HepG2 (cell line): ENCODE results near the gene NME4. TPM values are rescaled to one million over a fixed set of nuclear protein-coding genes. Genes with fewer than 3 reads are reported as not detected.

ENCODE experiments used
- ATF7 ChIP-seq, 2 experiments: fragments of 450-650 bp in 1 of 2; sonication (generic) in 1 of 2; formaldehyde crosslinking in 1 of 2; IDR thresholded peaks; 2 replicates each; pipeline versions ENCODE4 v1.4.0 to v1.6.1; 2016 to 2020; ENCODE audit warnings: antibody characterized with exemption in 1 of 2, mild to moderate bottlenecking in 1 of 2, missing genetic modification reagents in 1 of 2
- BCL6 ChIP-seq: IDR thresholded peaks from 2 replicates; pipeline ENCODE4 v1.6.1; 2016; ENCODE audit warnings: missing genetic modification reagents, missing compliant biosample characterization
- BHLHE40 ChIP-seq: IDR thresholded peaks from 2 replicates; pipeline ENCODE4 v1.6.1; 2011; ENCODE audit warnings: low read length, improper control_type of control experiment
- CHD4 ChIP-seq: fragments of 200-600 bp; sonication (generic); IDR thresholded peaks from 2 replicates; pipeline ENCODE4 v1.7.0; 2017; ENCODE audit warnings: mild to moderate bottlenecking, low read length, borderline replicate concordance
- ESRRA ChIP-seq: sonication (generic); formaldehyde crosslinking; IDR thresholded peaks from 2 replicates; pipeline ENCODE4 v1.5.1; 2020; ENCODE audit warnings: mild to moderate bottlenecking, low read depth, missing genetic modification reagents
- GLI4 ChIP-seq: sonication (generic); formaldehyde crosslinking; IDR thresholded peaks from 2 replicates; pipeline ENCODE4 v1.5.1; 2020; ENCODE audit warnings: missing genetic modification reagents, mild to moderate bottlenecking, moderate library complexity, borderline replicate concordance
- HHEX ChIP-seq: IDR thresholded peaks from 2 replicates; pipeline ENCODE4 v1.6.1; 2016; ENCODE audit warnings: control low read depth
- HMGA1 ChIP-seq: sonication (generic); formaldehyde crosslinking; conservative IDR thresholded peaks from 2 replicates; pipeline ENCODE4 v1.4.0; 2020; ENCODE audit warnings: missing genetic modification reagents
- HNRNPL ChIP-seq: fragments of 200-400 bp; formaldehyde crosslinking; IDR thresholded peaks from 2 replicates; pipeline ENCODE4 v1.6.1; 2017; ENCODE audit warnings: mild to moderate bottlenecking, low read depth, low read length
- JUN ChIP-seq: sonication (generic); formaldehyde crosslinking; IDR thresholded peaks from 2 replicates; pipeline ENCODE4 v1.4.0; 2020; ENCODE audit warnings: mild to moderate bottlenecking, missing genetic modification reagents
- MEIS1 ChIP-seq: sonication (generic); formaldehyde crosslinking; IDR thresholded peaks from 2 replicates; pipeline ENCODE4 v1.9.0; 2021; ENCODE audit warnings: mild to moderate bottlenecking, missing genetic modification reagents, moderate library complexity, borderline replicate concordance
- NR2F6 ChIP-seq, 2 experiments: IDR thresholded peaks; 2 replicates each; pipeline ENCODE4 v1.6.1; 2016; ENCODE audit warnings: antibody characterized with exemption in 1 of 2, mild to moderate bottlenecking in 1 of 2
- TBL1XR1 ChIP-seq: fragments of 150-350 bp; IDR thresholded peaks from 2 replicates; pipeline ENCODE4 v1.6.1; 2014; ENCODE audit warnings: borderline replicate concordance, low read length; ENCODE audit not compliant: partially characterized antibody
- U2AF1 ChIP-seq: fragments of 200-400 bp; formaldehyde crosslinking; optimal IDR thresholded peaks from 2 replicates; pipeline ENCODE3; 2017; ENCODE audit warnings: mild to moderate bottlenecking, low read depth, low read length
- ZFP62 ChIP-seq: sonication (generic); formaldehyde crosslinking; IDR thresholded peaks from 2 replicates; pipeline ENCODE4 v1.4.0; 2020; ENCODE audit warnings: missing genetic modification reagents
- ZNF264 ChIP-seq: sonication (generic); formaldehyde crosslinking; IDR thresholded peaks from 2 replicates; pipeline ENCODE4 v1.4.0; 2020; ENCODE audit warnings: missing genetic modification reagents
- ZNF333 ChIP-seq: sonication (generic); formaldehyde crosslinking; IDR thresholded peaks from 2 replicates; pipeline ENCODE4 v1.4.0; 2020; ENCODE audit warnings: mild to moderate bottlenecking, missing genetic modification reagents, borderline replicate concordance
- ZNF501 ChIP-seq: sonication (generic); formaldehyde crosslinking; IDR thresholded peaks from 2 replicates; pipeline ENCODE4 v1.5.1; 2020; ENCODE audit warnings: mild to moderate bottlenecking, moderate library complexity, missing genetic modification reagents
- ZNF556 ChIP-seq: sonication (generic); formaldehyde crosslinking; IDR thresholded peaks from 2 replicates; pipeline ENCODE4 v1.4.0; 2020; ENCODE audit warnings: mild to moderate bottlenecking, missing genetic modification reagents, borderline replicate concordance
- ZNF768 ChIP-seq: sonication (generic); formaldehyde crosslinking; IDR thresholded peaks from 2 replicates; pipeline ENCODE4 v1.4.0; 2020; ENCODE audit warnings: missing genetic modification reagents
- ZSCAN31 ChIP-seq: sonication (generic); formaldehyde crosslinking; IDR thresholded peaks from 2 replicates; pipeline ENCODE4 v1.5.0; 2020; ENCODE audit warnings: low read depth, mild to moderate bottlenecking, missing genetic modification reagents
- polyA plus RNA-seq, 8 experiments: library from polyadenylated mRNA; depleted of rRNA in 3 of 8; stranded (reverse) in 7 of 8; unstranded in 1 of 8; fragments of >200 nt; fragmentation: Illumina TruSeq in 4 of 8; extraction: Trizol in 4 of 8; gene quantifications; 2 replicates each; pipeline versions ENCODE4 v1.2.1 to v1.2.3, GENCODE V29; 2011 to 2016; ENCODE audit warnings: low read depth in 4 of 8, missing spikeins in 1 of 8, mixed read lengths in 1 of 8; ENCODE audit not compliant: insufficient read depth in 1 of 8
- total RNA-seq, 5 experiments: library from RNA; depleted of rRNA; stranded (reverse); fragments of >200 nt; fragmentation: Illumina TruSeq; extraction: Trizol; gene quantifications; 2 replicates each; pipeline ENCODE4 v1.2.3, GENCODE V29; 2016; ENCODE audit warnings: low read depth in 1 of 5
- TF ChIP-seq, protein P1 (sequence below), 2 experiments: fragments of 450-650 bp in 1 of 2; sonication (generic) in 1 of 2; formaldehyde crosslinking; IDR thresholded peaks; 2 replicates each; pipeline versions ENCODE4 v1.5.0 to v1.8.0; 2020 to 2022; ENCODE audit warnings: mild to moderate bottlenecking in 1 of 2, missing genetic modification reagents in 1 of 2
- TF ChIP-seq, protein P2 (sequence below): sonication (generic); formaldehyde crosslinking; IDR thresholded peaks from 2 replicates; pipeline ENCODE4 v1.4.0; 2020; ENCODE audit warnings: missing genetic modification reagents, mild to moderate bottlenecking, borderline replicate concordance
- TF ChIP-seq, protein P3 (sequence below): sonication (generic); formaldehyde crosslinking; IDR thresholded peaks from 2 replicates; pipeline ENCODE4 v1.4.0; 2020; ENCODE audit warnings: low read depth, mild to moderate bottlenecking, missing genetic modification reagents
- TF ChIP-seq, protein P4 (sequence below): sonication (generic); formaldehyde crosslinking; IDR thresholded peaks from 2 replicates; pipeline ENCODE4 v1.9.0; 2021; ENCODE audit warnings: missing genetic modification reagents, mild to moderate bottlenecking, borderline replicate concordance

NME4 gene
- total and polyA plus RNA-seq, 2 of the 13 experiments (the other 11 are each of a cell fraction or from before 2014, with no cell fraction given), result 121 to 263 TPM

DNA sequence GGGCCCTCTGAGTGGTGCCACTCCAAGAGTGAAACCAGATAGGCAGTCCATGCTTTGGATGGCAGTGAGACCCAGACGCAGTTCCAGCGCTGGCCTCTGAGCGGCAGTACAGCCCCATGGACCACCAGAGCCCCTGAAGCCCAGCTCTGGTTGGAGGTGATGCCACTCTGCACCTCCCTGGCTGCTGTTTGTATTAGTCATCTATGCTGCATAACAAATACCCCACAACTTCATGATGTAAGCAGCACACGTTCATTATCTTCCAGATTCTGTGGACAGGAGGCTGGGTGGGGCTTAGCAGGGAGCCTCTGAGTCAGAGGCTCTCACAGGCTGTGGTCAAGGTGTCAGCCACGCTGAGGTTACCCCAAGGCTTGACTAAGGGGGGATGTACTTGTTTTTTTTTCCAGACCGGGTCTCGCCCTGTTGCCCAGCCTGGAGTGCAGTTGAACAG, 5.1 kb upstream of the NME4 start (continued):
- TF ChIP-seq ESRRA (no peak), NR2F6 (IDR thresholded peaks at IDR 0.05) (no peak), NR2F6 (CRISPR knock-in tag; IDR thresholded peaks at IDR 0.05) (no peak), TBL1XR1 (no peak), HHEX (CRISPR knock-in tag) (no peak), HNRNPL (0 out of 2 replicates have a peak, but pooled peaks have one; percentile 32), HMGA1 (CRISPR knock-in tag) (no peak), GLI4 (CRISPR knock-in tag) (no peak), ZSCAN31 (CRISPR knock-in tag) (no peak), ATF7 (IDR thresholded peaks at IDR 0.05) (no peak), ATF7 (CRISPR knock-in tag; IDR thresholded peaks at IDR 0.05) (no peak), ZNF556 (CRISPR knock-in tag) (no peak), ZNF333 (CRISPR knock-in tag) (no peak), ZNF768 (CRISPR knock-in tag) (no peak), ZNF264 (CRISPR knock-in tag) (no peak), ZNF501 (CRISPR knock-in tag) (peak; percentile 39; the same call in 1 of the 2 replicates), ZFP62 (CRISPR knock-in tag) (no peak), JUN (CRISPR knock-in tag) (no peak), U2AF1 (no peak), BHLHE40 (no peak), CHD4 (peak; percentile 88), BCL6 (CRISPR knock-in tag) (no peak), MEIS1 (CRISPR knock-in tag) (no peak)
- TF ChIP-seq, protein P1, sequence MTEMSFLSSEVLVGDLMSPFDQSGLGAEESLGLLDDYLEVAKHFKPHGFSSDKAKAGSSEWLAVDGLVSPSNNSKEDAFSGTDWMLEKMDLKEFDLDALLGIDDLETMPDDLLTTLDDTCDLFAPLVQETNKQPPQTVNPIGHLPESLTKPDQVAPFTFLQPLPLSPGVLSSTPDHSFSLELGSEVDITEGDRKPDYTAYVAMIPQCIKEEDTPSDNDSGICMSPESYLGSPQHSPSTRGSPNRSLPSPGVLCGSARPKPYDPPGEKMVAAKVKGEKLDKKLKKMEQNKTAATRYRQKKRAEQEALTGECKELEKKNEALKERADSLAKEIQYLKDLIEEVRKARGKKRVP (CRISPR knock-in tag; IDR thresholded peaks at IDR 0.05), result no peak
- TF ChIP-seq, protein P2, sequence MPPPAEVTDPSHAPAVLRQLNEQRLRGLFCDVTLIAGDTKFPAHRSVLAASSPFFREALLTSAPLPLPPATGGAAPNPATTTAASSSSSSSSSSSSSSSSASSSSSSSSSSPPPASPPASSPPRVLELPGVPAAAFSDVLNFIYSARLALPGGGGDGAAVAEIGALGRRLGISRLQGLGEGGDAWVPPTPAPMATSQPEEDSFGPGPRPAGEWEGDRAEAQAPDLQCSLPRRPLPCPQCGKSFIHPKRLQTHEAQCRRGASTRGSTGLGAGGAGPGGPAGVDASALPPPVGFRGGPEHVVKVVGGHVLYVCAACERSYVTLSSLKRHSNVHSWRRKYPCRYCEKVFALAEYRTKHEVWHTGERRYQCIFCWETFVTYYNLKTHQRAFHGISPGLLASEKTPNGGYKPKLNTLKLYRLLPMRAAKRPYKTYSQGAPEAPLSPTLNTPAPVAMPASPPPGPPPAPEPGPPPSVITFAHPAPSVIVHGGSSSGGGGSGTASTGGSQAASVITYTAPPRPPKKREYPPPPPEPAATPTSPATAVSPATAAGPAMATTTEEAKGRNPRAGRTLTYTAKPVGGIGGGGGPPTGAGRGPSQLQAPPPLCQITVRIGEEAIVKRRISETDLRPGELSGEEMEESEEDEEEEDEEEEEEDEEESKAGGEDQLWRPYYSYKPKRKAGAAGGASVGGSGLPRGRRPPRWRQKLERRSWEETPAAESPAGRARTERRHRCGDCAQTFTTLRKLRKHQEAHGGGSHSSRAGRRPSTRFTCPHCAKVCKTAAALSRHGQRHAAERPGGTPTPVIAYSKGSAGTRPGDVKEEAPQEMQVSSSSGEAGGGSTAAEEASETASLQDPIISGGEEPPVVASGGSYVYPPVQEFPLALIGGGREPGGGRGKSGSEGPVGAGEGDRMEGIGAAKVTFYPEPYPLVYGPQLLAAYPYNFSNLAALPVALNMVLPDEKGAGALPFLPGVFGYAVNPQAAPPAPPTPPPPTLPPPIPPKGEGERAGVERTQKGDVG (CRISPR knock-in tag), result 0 out of 2 replicates have a peak, but pooled peaks have one; percentile 27
- TF ChIP-seq, protein P3, sequence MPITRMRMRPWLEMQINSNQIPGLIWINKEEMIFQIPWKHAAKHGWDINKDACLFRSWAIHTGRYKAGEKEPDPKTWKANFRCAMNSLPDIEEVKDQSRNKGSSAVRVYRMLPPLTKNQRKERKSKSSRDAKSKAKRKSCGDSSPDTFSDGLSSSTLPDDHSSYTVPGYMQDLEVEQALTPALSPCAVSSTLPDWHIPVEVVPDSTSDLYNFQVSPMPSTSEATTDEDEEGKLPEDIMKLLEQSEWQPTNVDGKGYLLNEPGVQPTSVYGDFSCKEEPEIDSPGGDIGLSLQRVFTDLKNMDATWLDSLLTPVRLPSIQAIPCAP (CRISPR knock-in tag), result no peak
- TF ChIP-seq, protein P4, sequence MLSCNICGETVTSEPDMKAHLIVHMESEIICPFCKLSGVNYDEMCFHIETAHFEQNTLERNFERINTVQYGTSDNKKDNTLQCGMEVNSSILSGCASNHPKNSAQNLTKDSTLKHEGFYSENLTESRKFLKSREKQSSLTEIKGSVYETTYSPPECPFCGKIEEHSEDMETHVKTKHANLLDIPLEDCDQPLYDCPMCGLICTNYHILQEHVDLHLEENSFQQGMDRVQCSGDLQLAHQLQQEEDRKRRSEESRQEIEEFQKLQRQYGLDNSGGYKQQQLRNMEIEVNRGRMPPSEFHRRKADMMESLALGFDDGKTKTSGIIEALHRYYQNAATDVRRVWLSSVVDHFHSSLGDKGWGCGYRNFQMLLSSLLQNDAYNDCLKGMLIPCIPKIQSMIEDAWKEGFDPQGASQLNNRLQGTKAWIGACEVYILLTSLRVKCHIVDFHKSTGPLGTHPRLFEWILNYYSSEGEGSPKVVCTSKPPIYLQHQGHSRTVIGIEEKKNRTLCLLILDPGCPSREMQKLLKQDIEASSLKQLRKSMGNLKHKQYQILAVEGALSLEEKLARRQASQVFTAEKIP (CRISPR knock-in tag), result no peak
